Stomach (tissue), 9 donors: Measurements from ENCODE around the gene GOLGA2. TPM values are rescaled to one million over a fixed set of nuclear protein-coding genes. Genes with fewer than 3 reads are reported as not detected.

Source experiments
- DNase-seq, 2 donors: peaks; one replicate each; pipeline versions ENCODE4 v3.0.0 to v3.0.0-alpha.2; 2013 to 2019
- H3K27ac ChIP-seq, 5 donors: fragments of 200-600 bp in 4 of 5; sonication (generic) in 4 of 5; one replicate each; pipeline ENCODE4 v1.5.1; 2013 to 2019; ENCODE audit warnings: mild to moderate bottlenecking in 1 of 5, moderate library complexity in 1 of 5
- H3K27me3 ChIP-seq, 3 donors: fragments of 200-600 bp; sonication (generic); one replicate each; pipeline ENCODE4 v1.5.1; 2017 to 2019; ENCODE audit warnings: mixed run types in 1 of 3
- H3K36me3 ChIP-seq, 4 donors: fragments of 200-600 bp; sonication (generic); 1 replicate in 3 of 4; 2 replicates in 1 of 4; pipeline ENCODE4 v1.5.1; 2016 to 2019
- H3K4me1 ChIP-seq, 4 donors: fragments of 200-600 bp; sonication (generic); one replicate each; pipeline ENCODE4 v1.5.1; 2016 to 2019
- H3K4me3 ChIP-seq, 4 donors: fragments of 200-600 bp; sonication (generic) in 3 of 4; one replicate each; pipeline ENCODE4 v1.5.1; 2016 to 2019; ENCODE audit warnings: mild to moderate bottlenecking in 1 of 4
- H3K9me3 ChIP-seq, 4 donors: fragments of 200-600 bp; sonication (generic); one replicate each; pipeline ENCODE4 v1.5.1; 2016 to 2019
- CTCF ChIP-seq, 7 experiments: fragments of 450-650 bp in 4 of 7; fragments of 200-600 bp in 3 of 7; sonication (generic) in 3 of 7; IDR thresholded peaks; one replicate each; pipeline ENCODE4 v1.5.1; 2016 to 2019; ENCODE audit warnings: antibody characterized with exemption in 7 of 7, control low read depth in 2 of 7, mild to moderate bottlenecking in 1 of 7
- EP300 ChIP-seq: sonication (generic); formaldehyde crosslinking; IDR thresholded peaks from one replicate; pipeline ENCODE4 v1.6.1; 2017; ENCODE audit warnings: antibody characterized with exemption
- POLR2A ChIP-seq, 4 donors: fragments of 450-650 bp; IDR thresholded peaks; one replicate each; pipeline ENCODE4 v1.6.1; 2016; ENCODE audit warnings: antibody characterized with exemption in 4 of 4, control low read depth in 2 of 4, mild to moderate bottlenecking in 1 of 4, moderate library complexity in 1 of 4
- POLR2AphosphoS5 ChIP-seq, 3 donors: sonication (generic); formaldehyde crosslinking; IDR thresholded peaks; one replicate each; pipeline ENCODE4 v1.6.1; 2016; ENCODE audit warnings: antibody characterized with exemption in 3 of 3
- WGBS, 5 donors: extraction: QIAGEN DNeasy Blood & Tissue Kit in 3 of 5; methylation state at CpG; one replicate each; pipeline versions ENCODE4 v1.1.5 to v1.1.7; 2013 to 2018; 5-methylcytosine and 5-hydroxymethylcytosine counted together
- intact Hi-C: fragments of 100-400 bp; cut with DNase I; formaldehyde crosslinking; loops from one replicate; pipeline ENCODE4 v1.15.1; 2023; ENCODE audit warnings: low total_unique reads
- polyA plus RNA-seq, 3 donors: library from polyadenylated mRNA; stranded (reverse); fragments of 200-250 nt; gene quantifications; one replicate each; pipeline ENCODE4 v1.2.3, GENCODE V29; 2013
- total RNA-seq, 5 donors: library from RNA; depleted of rRNA; stranded (reverse); fragments of >200 nt; gene quantifications; one replicate each; pipeline versions ENCODE4 v1.1.0 to v1.2.3, GENCODE V29; 2014 to 2016
- donor health status: healthy with polysubstance abuse.
- donor health status: Bipolar disorder and iron deficiency.
- donor health status: healthy.

GOLGA2 gene
- total and polyA plus RNA-seq, 8 donors: 48.4 to 204 (median 63.8) TPM

GRCh38 chr9:128215491-128216409 is 60.1 kb downstream of the GOLGA2 start:
- Histone ChIP-seq H3K9me3 (no peaks in the 10 kb centered on the region), H3K4me3 (no peak overlapping the region), H3K27me3 (peaks cover 0 to 10% (median 0%) of the 10 kb centered on the region in 3 donors), H3K36me3 (no peaks in the 10 kb centered on the region), H3K4me1 (peaks cover 5 to 18% (median 15%) of the 10 kb centered on the region in 4 donors), H3K27ac (peak overlapping the region in 4 of 5 donors; percentile 15 to 63 (median 50))
- WGBS, 5 donors: 64 to 71% (median 66%) methylated on average over 8 to 10 of the region's 10 CpGs
- TF ChIP-seq EP300 (no peak), POLR2A (IDR thresholded peaks at IDR 0.05) (no peak), CTCF (IDR thresholded peaks at IDR 0.05) (no peak), POLR2AphosphoS5 (IDR thresholded peaks at IDR 0.05) (no peak)
- intact Hi-C loops: no loop called here
- peak in 1 of 2 donors; percentile 86 for DNase-seq

- peaks cover 5 to 18% (median 16%) of the 10 kb centered on the region in 4 donors for H3K4me1 ChIP-seq
- intact Hi-C loops: no loop called here
- H3K4me3 ChIP-seq: no peak overlapping the region
- TF ChIP-seq POLR2AphosphoS5 (IDR thresholded peaks at IDR 0.05) (no peak), POLR2A (IDR thresholded peaks at IDR 0.05) (no peak), CTCF (IDR thresholded peaks at IDR 0.05) (no peak), EP300 (no peak)
- DNase-seq: peak in 1 of 2 donors; percentile 50
- peak overlapping the region in 4 of 5 donors; percentile 15 to 63 (median 50) for H3K27ac ChIP-seq
- 60 to 73% (median 68%) methylated on average over 18 to 21 of the region's 21 CpGs for WGBS, 5 donors
- peaks cover 0 to 10% (median 0%) of the 10 kb centered on the region in 3 donors for H3K27me3 ChIP-seq
- H3K9me3 ChIP-seq: no peaks in the 10 kb centered on the region
- H3K36me3 ChIP-seq: no peaks in the 10 kb centered on the region
Observed at GRCh38 chr9:128214571-128215490, 61.0 kb downstream of the GOLGA2 start.

- DNase-seq: no peak
- H3K27ac ChIP-seq: no peak overlapping the region
Observed at GRCh38 chr9:128213746-128214497, 61.9 kb downstream of the GOLGA2 start.

More at GRCh38 chr9:128213746-128214497, 61.9 kb downstream of the GOLGA2 start:
- Histone ChIP-seq H3K27me3 (peaks cover 0 to 14% (median 0%) of the 10 kb centered on the region in 3 donors), H3K36me3 (no peaks in the 10 kb centered on the region), H3K4me3 (no peak overlapping the region), H3K9me3 (no peaks in the 10 kb centered on the region), H3K4me1 (peaks cover 5 to 14% (median 12%) of the 10 kb centered on the region in 4 donors)
- no peak for TF ChIP-seq POLR2AphosphoS5 (IDR thresholded peaks at IDR 0.05)
- no peak for TF ChIP-seq CTCF (IDR thresholded peaks at IDR 0.05)
- no peak for TF ChIP-seq POLR2A (IDR thresholded peaks at IDR 0.05)
- TF ChIP-seq EP300: no peak
- intact Hi-C loops: no loop called here
- WGBS, 5 donors: 82 to 91% (median 84%) methylated on average over 9 to 12 of the region's 12 CpGs
